HG03139 (cell line): ENCODE results near the gene ZFHX3.
"Not testable (repeated sequence)": the region's sequence is repeated elsewhere in the genome, so short reads cannot be mapped to it uniquely, and the experiment has no call there.

ENCODE experiments used
- ATAC-seq: cut with Tn5 transposase; IDR thresholded peaks from one replicate; pipeline ENCODE4 v1.9.1; 2021; ENCODE audit not compliant: unreplicated experiment

Gene ZFHX3

DNA sequence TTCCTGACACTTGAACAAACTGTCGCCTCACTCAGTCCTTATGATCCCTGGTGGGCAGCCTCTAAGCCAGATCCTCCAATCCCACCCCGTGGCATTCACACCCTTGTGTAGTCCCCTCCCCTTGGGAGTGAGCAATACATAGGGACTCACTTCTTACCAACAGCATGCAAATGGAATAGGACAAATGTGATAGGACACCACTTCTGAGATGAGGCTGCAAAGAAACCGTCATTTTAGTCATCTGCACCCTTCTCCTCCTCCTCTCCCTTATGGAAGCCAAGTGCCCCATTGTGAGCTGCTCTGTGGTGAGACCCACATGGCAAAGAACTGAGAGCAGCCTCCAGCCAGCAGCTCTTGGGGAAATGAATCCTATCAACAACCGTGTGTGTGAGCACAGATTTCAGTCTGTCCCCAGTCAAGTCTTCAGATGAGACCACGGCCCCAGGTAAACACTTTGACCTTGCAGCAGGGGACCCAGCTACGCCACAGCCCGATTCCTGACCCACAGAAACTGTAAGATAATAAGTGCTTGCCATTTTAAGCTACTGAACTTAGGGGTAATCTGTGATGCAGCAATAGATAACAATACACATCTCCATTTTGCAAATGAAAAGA, 46.9 kb downstream of the ZFHX3 start:
- ATAC-seq: no peak

- ATAC-seq: no peak
Observed at GRCh38 chr16:73000020-73000906, 47.7 kb downstream of the ZFHX3 start.

DNA sequence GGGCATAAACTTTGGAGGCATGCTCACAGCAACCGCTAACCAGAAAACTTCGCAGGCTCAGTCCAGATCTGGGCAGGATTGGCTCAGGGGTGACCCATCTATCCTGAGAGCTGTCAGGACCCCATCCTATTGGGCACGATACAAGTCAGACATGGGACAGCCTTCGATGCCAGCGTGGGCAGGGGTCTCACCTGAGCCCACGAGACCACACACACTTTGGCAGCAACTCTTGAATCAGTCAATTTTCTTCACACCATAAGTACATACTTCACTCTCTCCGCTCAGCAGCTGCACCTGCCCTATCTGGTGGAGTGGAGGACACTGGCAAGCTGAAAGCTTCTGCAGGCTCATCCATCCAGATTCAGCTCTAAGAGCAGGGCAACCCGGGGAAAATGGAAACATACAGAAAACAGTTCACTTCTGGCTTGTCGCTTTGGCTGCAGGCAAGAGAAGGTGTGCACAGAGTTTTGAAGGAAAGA, 48.3 kb downstream of the ZFHX3 start:
- no peak for ATAC-seq

GRCh38 chr16:72997141-72997542, 50.8 kb downstream of the ZFHX3 start:
- no peak for ATAC-seq

- ATAC-seq: no peak
Observed at GRCh38 chr16:72996291-72997062, 51.5 kb downstream of the ZFHX3 start.

DNA sequence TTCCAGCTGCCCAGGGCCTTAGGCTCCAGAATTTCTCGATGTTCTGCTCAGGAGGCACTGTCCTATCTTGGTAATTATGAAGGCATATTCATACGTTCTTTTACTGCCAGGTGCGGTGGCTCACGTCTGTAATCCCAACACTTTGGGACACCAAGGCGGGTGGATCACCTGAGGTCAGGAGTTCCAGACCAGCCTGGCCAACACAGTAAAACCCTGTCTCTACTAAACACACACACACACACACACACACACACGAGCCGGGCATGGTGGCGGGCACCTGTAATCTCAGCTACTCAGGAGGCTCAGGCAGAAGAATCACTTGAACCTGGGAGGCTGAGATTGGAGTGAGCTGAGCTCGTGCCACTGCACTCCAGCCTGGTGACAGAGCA, 52.1 kb downstream of the ZFHX3 start:
- not testable (repeated sequence) for ATAC-seq

DNA sequence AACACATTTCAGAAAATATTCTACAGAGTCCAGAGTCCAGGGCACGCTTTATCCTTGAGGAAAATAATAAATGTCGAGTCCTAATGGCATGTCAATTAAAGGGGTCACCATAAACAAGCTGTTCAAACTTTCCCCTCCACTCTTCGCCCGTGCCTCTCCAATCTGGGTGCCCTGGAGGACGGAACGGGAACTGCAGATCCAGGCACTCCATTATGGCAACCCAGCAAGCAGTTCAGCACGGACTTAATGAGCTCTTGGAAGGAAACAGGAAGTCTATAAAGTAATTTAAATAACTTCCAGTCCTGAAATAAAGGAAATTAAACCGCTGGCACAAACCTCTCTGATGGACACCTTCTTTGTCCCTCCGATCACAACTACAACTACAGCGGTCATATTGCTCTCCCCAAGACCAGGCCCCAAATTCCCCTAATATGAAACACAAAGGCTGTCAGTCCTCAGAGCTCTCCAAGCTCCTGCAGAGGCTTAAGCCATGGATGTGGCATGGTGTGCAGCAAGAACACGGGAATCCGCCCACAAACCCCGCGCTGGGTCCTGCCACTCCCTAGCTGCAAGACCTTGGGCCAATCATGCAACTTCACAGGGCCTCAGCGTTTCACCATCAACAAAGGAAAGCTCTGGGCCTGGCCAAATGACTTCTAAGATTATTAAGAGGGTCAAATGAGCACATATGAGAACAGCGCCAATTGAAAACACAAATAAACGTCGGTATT, 52.6 kb downstream of the ZFHX3 start:
- no peak for ATAC-seq

GRCh38 chr16:72992142-72992601, 55.8 kb downstream of the ZFHX3 start:
- no peak for ATAC-seq

- ATAC-seq: no peak
Observed at GRCh38 chr16:72991644-72992043, 56.3 kb downstream of the ZFHX3 start.

DNA sequence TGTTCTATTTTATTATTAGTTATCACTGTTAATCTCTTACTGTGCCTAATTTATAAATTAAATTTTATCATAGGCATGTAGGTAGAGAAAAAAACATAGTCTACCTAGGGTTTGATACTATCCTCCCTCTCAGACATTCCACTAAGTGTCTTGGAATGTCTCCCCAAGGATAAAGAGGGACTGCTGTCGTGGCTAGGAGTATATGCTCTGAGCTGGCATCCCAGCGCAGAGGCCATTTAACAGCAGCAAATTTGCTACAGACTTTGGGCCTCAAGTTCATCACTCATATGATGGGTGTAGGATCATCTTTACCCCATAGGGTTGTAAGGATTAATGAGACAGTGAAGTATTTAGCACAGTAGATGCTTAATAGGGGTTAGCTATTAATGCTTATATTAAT, 56.7 kb downstream of the ZFHX3 start:
- no peak for ATAC-seq

- no peak for ATAC-seq
Observed at GRCh38 chr16:72990571-72990970, 57.4 kb downstream of the ZFHX3 start.

GRCh38 chr16:72989579-72990551, 58.1 kb downstream of the ZFHX3 start:
- ATAC-seq: no peak

- not testable (repeated sequence) for ATAC-seq
Observed at GRCh38 chr16:72989203-72989578, 58.7 kb downstream of the ZFHX3 start.

DNA sequence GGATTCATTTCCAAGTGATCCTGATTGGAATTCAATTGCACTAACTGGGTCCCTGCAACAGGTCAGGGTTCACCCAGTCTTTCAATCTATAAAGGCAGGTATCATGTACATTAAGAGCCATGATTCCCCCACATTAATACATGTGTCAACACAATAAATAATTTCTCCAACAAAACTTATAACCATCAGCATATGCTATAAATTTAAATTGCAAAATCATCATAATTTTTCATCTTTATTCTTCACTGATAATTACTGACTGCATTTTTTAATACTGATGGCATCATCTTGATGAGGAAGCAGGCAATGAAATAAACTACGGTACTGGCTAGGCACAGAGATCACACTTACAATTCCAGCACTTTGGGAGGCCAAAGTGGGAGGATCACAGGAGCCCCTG, 59.4 kb downstream of the ZFHX3 start:
- no peak for ATAC-seq

GRCh38 chr16:72987480-72987901, 60.4 kb downstream of the ZFHX3 start:
- no peak for ATAC-seq

- no peak for ATAC-seq
Observed at GRCh38 chr16:72985995-72986394, 61.9 kb downstream of the ZFHX3 start.

DNA sequence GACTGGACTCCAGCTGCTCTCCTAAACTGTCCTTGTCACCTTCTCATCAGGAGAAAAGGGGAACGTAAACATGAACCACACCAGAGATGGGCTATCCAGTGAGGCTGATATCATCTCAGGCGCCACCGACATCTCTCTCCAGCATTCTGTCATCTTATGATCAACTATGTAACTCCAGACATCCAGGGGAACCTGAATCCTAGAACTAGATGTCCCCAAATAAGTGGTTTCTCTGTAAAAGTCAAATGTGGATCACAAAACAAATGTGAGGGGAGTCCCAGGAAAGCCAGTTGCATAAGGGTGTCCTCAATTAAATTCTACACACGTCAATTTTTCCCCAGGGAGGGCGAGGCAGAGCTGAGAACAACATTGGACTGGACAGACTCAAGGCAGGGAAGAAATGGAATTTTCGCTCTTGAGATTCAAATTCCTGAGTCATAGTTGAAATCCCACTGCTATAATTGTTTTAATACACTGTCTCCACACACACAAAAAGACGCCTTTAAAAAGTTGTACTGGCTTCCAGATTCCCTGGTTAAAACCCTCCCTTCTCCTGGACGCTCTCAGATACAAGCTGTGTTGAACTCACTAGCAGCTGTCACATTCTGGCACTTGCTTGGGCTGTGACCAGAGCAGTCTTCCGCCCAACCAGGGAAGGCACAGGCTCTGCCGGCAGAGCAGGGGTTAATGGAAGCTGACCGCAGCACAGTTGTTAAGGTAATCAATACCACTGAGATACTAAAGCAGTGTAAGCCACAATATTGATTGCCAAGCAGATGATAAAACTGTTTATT, 62.6 kb downstream of the ZFHX3 start:
- ATAC-seq: no peak

DNA sequence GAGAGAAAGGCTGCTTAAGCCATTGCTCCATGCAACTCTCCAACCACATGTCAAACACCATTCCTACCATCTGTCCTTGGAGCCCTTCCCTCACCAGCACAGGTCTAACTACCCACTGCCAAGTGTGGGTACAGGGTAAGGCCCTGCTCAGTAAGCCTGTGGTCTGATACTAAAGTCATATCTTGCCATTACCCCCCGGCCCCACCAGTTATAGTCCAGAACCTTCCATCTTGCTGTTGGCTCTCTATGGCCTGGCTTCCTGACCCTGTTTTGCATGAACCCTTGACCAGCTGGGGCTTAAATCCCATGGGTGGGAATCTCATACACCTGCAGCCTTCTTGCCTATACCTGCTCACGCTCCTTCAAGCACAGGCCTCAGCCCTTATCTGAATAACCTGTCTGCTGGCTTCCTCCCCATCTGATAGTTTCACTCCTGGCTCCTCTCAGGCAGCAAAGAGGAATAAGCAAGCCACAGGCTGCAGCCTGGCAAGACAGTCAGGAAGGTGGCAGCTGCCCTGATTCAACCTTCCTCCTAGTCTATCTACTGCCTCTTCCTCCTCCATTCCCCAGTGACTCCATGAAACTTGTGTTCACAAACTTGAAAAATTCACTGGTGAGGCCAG, 64.1 kb downstream of the ZFHX3 start:
- ATAC-seq: no peak
